HG02870 (cell line): ENCODE data around the gene DBT.
"Not testable (repeated sequence)": the region's sequence is repeated elsewhere in the genome, so short reads cannot be mapped to it uniquely, and the experiment has no call there.

Experiments
- ATAC-seq: cut with Tn5 transposase; IDR thresholded peaks from one replicate; pipeline ENCODE4 v1.9.1; 2021; ENCODE audit warnings: mild to moderate bottlenecking, moderate library complexity; ENCODE audit not compliant: unreplicated experiment

Gene DBT

DNA sequence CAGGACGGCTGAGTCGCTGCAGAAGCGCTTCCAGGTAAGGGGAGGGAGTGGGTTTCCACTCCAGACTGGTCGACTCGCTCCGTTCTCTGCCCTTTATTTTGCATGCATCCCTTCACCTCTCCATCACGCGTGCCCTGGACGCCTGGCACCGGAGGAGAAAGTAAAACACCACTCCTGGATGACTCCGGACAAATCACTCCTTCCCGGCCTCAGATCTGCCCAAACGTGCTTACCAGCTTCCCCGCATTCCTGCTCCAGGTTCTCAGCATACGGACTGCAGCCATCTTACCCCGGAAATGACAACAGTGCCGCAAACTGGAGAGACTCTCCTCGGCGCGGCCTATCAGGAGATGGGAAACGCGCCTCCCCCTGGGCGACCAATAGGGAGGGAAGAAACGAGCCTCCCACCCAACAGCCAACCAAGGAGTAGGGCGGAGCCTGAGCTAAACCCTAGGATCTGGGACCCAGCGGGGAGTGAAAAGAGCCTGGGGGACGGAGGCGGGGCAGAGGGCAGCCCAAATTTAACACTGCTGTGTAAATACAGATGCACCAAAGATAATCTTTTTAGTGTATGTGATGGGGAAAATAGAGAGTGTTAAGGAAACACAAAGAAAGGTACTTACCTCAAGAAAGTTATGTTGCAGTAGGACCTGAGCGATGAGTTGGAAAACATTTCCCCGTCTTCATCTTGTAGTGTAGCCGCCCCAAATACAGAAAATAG, at the start of gene DBT:
TSS of gene DBT (minus strand) at position 298 of the 721 bp plus-strand sequence. CDS start at position 284, 14 bp downstream.
- peak; percentile 100 for ATAC-seq

DNA sequence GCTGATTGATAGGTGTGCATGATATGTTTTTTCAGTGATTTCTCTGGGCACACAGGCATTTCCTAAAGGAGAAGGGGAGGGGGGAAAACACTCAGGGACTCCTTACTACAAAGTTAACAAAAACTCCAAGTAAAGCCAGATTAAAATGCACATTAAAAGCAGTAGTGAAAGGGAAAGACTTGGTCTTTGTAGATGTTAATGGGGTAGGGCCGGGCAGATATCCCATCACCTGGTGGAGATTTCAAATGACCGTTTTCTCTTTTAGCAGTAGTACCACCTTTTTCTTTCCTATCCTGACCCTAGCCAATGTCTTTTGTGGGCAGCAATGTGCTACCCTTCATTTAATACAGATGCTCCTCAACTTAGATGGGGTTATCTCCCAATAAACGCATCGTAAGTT, 48.9 kb upstream of the DBT start:
- no peak for ATAC-seq

DNA sequence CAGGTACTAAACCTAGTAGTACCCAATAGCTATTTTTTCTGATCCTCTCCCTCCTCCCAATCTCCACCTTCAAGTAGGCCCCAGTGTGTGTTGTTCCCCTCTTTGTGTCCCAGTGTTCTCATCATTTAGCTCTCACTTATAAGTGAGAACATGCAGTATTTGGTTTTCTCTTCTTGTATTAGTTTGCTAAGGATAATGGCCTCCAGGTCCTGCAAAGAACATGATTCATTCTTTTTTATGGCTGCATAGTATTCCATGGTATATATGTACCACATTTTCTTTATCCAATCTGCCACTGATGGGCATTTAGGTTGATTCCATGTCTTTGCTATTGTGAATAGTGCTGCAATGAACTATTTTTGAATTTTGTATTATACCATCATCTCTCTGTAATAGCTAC, 47.4 kb upstream of the DBT start:
- ATAC-seq = not testable (repeated sequence)

DNA sequence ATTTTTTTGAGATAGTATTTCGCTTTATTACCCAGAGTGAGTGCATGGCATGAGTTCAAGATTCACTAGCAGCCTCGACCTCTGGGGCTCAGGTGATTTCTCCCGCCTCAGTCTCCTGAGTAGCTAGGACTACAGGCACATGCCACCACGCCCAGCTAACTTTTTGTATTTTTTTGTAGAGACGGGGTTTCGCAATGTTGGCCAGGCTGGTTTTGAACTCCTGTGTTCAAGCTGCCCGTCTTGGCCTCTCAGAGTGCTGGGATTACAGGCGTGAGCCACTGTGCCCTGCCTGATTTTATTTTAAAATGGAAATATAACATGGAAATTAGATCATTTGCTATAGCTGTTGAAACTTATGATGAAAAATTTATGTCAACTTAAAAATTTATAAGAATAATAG, 46.5 kb upstream of the DBT start:
- ATAC-seq = no peak

DNA sequence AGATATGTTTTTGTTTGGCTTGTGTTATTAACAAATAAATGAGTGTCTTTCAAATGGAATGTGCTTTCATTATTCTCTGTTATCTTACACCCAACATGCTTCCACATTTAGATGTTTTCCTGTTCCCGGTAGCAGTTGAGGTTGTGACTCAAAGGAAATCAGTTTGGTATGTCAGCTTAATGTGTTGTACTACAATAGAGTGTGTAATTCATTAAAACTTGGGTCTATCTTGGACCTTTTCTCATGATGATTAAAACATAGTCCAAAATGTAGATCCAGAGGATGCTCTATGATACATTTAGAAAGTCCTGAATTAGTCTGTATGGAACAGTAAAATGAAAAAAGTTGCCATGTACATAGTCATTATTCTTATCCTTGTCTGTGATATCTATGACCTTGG, 43.1 kb upstream of the DBT start:
- no peak for ATAC-seq

DNA sequence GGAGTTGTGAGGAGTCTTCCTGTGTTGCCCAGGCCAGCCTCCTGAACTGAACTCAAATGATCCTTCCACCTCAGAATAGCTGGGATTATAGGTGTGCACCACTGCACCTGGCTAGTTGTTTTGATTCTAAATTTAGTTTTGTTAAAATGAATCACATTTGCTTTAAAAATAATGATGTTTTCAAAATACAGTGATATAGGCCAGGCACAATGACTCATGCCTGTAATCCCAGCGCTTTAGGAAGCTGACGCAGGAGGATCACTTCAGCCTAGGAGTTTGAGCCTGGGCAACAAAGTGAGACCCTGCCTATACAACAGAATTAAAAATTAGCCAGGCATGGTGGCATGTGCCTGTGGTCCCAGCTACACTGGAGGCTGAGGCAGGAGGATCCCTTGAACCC, 40.7 kb upstream of the DBT start:
- no peak for ATAC-seq

DNA sequence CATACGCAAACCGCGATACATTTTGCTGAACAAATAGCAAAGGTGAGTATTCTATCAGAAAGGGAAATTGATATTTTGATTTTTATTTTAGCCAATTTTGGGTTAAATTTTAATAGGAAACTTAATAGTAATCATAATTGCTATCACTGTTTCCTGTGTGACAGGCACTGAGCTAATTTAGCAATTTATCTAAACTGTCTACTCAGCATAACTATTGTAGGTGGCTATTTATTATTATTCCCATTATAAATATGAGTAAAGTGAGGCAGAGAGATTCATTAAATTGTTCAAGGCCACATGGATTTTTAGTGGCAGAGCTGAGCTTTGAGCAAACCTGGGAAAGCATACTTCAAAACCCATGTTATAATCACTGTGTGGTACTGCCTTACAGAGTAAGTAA, 37.5 kb upstream of the DBT start:
- no peak for ATAC-seq

- no peak for ATAC-seq
Measured at GRCh38 chr1:100284591-100284990, 35.0 kb upstream of the DBT start.

DNA sequence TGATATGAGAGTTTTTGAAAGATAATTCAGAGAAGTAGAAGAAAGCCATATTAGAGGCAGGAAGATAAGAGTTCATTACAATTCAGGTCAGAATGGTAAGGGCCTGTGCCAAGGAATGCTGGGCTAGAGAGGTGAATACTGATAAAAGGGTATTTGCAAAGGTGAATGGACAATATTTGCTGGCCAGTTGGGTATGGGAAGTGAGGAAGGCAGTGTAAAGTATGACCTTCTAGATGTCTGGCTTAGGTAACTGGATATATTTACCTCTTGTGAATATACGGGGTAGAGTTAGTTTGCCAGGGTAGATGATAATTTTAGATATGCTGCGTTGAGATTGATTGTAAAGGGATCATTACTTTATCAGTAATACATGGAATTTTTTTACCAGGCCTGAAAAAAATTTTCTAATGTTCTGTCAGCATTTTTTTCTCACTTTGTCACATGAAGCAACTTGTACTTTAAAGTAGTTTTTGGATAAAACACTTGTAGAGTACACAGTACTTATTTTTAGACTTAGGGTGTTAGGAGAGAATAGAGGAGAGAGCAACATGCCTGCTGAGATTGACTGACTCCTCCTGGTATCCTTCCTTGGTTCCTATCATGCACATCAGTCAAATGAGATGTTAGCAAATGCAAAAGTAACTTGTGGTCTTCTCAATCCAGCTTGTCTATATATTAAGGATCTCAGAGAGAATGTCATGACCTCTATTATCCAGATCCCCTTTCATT, 30.5 kb upstream of the DBT start:
- ATAC-seq = no peak

GRCh38 chr1:100279358-100279923, 29.8 kb upstream of the DBT start:
- no peak for ATAC-seq

DNA sequence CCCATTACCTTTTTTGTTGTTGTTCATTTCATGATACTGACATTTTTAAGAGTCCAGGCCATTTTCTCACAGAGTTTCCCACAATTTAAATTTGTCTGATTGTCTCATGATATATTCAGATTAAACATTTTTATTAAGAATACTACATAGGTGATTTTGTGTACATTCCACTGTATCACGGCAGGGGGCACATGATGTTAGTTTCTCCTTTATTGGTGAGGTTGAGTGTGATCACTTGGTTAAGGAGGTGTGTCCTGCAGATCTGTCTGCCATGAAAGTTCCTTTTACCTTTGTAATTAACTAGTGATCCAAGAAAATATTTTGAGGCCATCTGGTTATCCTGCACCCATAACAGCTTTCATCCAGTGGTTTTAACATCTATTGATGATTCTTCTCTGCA, 28.2 kb upstream of the DBT start:
- no peak for ATAC-seq

DNA sequence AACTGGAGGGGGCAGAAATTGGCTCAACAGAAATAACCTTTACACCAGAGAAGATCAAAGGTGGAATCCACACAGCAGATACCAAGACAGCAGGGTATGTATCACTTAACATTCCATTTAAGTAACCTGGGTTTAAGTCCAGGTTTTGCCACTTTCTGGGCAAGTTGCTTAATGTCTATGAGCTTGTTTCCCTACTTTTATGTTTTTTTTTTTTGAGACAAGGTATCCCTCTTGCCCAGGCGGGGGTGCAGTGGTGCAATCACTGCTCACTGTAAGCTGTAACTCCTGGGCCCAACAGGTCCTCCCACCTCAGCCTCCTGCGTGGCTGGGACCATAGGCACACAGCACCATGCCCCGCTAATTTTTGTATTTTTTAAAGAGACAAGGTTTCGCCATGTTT, 18.6 kb upstream of the DBT start:
- no peak for ATAC-seq

- no peak for ATAC-seq
Measured at GRCh38 chr1:100267284-100267683, 17.6 kb upstream of the DBT start.

GRCh38 chr1:100266741-100267140, 17.1 kb upstream of the DBT start:
- ATAC-seq = peak; percentile 32

GRCh38 chr1:100265931-100266740, 16.5 kb upstream of the DBT start, which contains the start of gene RTCA:
TSS of gene RTCA (plus strand) at chr1:100266216. CDS start at chr1:100266376, 160 bp downstream.
- ATAC-seq = peak; percentile 97

- peak; percentile 17 for ATAC-seq
Measured at GRCh38 chr1:100265562-100265930, 15.9 kb upstream of the DBT start.

GRCh38 chr1:100264081-100264480, 14.4 kb upstream of the DBT start:
- not testable (repeated sequence) for ATAC-seq

GRCh38 chr1:100261686-100262085, 12.1 kb upstream of the DBT start:
- no peak for ATAC-seq

GRCh38 chr1:100258427-100258826, 8.8 kb upstream of the DBT start:
- ATAC-seq = not testable (repeated sequence)

DNA sequence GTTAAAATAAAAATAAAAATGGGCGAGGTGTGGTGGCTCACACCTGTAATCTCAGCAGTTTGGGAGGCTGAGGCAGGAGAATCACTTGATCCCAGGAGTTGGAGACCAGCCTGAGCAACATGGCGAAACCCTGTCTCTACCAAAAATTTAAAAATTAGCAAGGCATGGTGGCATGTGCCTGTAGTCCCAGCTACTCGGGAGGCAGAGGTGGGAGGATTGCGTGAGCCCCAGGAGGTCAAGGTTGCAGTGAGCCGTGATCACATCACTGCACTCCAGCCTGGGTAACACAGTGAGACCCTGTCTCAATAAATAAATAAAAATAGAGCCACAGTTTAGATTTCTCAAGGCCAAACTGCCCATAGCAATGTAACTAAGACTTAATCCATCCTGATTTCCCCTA, 6.6 kb upstream of the DBT start:
- ATAC-seq = not testable (repeated sequence)

- no peak for ATAC-seq
Measured at GRCh38 chr1:100253552-100253951, 3.9 kb upstream of the DBT start.
